Measurements from ENCODE around the gene FRMD6. TPM values are rescaled to one million over a fixed set of nuclear protein-coding genes. Genes with fewer than 3 reads are reported as not detected.

FRMD6 gene
- polyA plus RNA-seq, 1 experiment = 507 TPM

DNA sequence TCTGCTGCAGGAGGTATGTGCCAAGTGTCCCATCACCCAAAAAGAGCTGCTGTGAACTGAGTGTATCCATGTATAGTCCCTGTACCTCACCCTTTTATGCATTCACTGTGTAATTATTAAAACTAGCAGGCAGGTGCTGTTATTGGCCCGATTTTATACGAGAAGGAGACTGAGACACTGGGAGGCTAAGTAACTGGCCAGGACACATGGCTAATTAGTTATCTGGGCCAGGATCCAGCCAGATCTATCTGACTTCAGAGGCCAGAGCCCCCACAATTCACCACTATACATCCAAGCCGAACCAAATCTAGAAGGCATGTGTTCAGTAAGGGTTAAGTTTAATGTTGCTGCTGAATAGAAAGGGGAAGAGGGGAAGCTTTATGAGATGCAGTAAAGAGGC lies 73.4 kb downstream of the FRMD6 start:
- H3K27me3 ChIP-seq (ENCODE audit: control insufficient read depth, insufficient read depth, low read length) = no peaks in the 10 kb centered on the region
- TF ChIP-seq, protein P1, sequence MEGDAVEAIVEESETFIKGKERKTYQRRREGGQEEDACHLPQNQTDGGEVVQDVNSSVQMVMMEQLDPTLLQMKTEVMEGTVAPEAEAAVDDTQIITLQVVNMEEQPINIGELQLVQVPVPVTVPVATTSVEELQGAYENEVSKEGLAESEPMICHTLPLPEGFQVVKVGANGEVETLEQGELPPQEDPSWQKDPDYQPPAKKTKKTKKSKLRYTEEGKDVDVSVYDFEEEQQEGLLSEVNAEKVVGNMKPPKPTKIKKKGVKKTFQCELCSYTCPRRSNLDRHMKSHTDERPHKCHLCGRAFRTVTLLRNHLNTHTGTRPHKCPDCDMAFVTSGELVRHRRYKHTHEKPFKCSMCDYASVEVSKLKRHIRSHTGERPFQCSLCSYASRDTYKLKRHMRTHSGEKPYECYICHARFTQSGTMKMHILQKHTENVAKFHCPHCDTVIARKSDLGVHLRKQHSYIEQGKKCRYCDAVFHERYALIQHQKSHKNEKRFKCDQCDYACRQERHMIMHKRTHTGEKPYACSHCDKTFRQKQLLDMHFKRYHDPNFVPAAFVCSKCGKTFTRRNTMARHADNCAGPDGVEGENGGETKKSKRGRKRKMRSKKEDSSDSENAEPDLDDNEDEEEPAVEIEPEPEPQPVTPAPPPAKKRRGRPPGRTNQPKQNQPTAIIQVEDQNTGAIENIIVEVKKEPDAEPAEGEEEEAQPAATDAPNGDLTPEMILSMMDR (IDR thresholded peaks at IDR 0.05; ENCODE audit: insufficient read depth, low read depth, low read length) = no peak
- CTCF ChIA-PET = no interaction called here
- POLR2A ChIA-PET = no interaction called here
- no peak overlapping the region for H3K4me3 ChIP-seq (ENCODE audit: low read depth, low read length)
- peaks cover 49% of the 10 kb centered on the region for H3K36me3 ChIP-seq (ENCODE audit: control insufficient read depth, insufficient read depth, low read length)
- DNase-seq (ENCODE audit: low read depth) = no peak

DNA sequence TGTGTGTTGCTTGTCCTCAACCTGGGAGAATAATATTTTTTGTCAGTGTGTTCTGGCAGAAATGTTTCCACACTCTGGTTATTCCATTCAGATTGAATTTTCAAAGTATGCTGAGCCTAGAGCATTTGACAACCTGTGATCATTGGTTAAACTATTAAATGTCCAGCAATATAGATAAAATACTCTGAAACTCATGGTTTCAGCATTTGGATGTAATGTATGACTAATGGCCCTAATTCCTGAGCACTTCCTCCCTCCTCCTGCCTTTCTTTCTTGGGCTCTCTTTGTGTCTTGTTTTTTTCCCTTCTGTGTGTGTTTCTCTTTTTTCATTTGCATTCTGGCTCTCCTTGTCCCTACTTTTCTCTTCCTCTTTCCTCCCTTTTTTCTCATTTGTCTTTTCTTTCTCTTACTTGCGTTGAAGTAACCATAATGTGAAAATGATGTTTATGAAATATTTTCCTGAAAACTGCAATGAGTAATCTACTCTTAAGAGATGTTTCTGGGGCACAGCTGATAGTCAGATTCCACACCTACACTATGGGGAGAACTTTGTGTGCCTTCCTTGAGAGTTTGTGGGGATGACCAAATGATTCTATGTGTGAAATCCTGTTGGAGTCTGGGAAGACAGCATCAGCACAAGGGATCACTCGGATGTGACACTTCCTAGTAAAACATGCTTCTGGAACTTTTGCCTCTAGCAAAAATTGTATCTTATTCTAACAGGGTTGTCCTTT lies 74.6 kb downstream of the FRMD6 start:
- TF ChIP-seq, protein P1 (IDR thresholded peaks at IDR 0.05; ENCODE audit: insufficient read depth, low read depth, low read length) = no peak
- Histone ChIP-seq H3K27me3 (ENCODE audit: control insufficient read depth, insufficient read depth, low read length) (no peaks in the 10 kb centered on the region), H3K36me3 (ENCODE audit: control insufficient read depth, insufficient read depth, low read length) (peaks cover 41% of the 10 kb centered on the region), H3K4me3 (ENCODE audit: low read depth, low read length) (no peak overlapping the region)
- ChIA-PET POLR2A (no interaction called here), CTCF (no interaction called here)
- no peak for DNase-seq (ENCODE audit: low read depth)

DNA sequence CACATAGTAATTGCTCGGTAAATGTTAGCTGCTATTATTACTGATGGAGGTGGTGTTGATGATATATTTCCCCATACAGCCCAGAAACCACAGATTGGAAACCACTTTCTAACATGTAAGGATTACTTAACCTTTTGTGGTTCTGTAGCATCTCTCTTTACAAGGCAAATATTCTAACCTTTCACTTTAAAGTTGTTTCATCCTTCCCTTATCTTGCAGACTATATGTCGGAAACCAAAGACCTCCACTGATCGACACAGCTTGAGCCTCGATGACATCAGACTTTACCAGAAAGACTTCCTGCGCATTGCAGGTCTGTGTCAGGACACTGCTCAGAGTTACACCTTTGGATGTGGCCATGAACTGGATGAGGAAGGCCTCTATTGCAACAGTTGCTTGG lies 75.8 kb downstream of the FRMD6 start:
- Histone ChIP-seq H3K4me3 (ENCODE audit: low read depth, low read length) (no peak overlapping the region), H3K36me3 (ENCODE audit: control insufficient read depth, insufficient read depth, low read length) (peaks cover 37% of the 10 kb centered on the region), H3K27me3 (ENCODE audit: control insufficient read depth, insufficient read depth, low read length) (no peaks in the 10 kb centered on the region)
- CTCF ChIA-PET = no interaction called here
- TF ChIP-seq, protein P1 (IDR thresholded peaks at IDR 0.05; ENCODE audit: insufficient read depth, low read depth, low read length) = no peak
- DNase-seq (ENCODE audit: low read depth) = no peak
- POLR2A ChIA-PET = no interaction called here

DNA sequence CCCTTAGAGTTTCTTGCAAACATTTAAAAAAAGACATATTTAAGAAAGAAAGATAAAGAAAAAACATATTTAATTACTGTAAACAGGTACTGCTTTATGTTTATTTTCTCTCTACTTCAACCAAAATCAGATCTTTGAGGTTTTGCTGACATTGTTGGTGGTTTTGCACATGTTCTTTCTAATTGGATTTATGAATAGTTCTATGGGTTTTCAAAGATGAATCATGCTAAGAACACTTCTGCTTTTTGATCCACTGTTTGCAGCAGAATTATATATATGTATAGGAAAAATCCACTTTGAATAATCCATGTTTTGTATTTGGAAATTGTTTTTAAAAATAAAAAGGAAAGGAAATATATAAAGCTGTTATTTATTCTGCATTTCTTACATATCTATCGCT lies 78.4 kb downstream of the FRMD6 start:
- TF ChIP-seq, protein P1 (IDR thresholded peaks at IDR 0.05; ENCODE audit: insufficient read depth, low read depth, low read length) = no peak
- POLR2A ChIA-PET = no interaction called here
- Histone ChIP-seq H3K36me3 (ENCODE audit: control insufficient read depth, insufficient read depth, low read length) (peaks cover 23% of the 10 kb centered on the region), H3K27me3 (ENCODE audit: control insufficient read depth, insufficient read depth, low read length) (no peaks in the 10 kb centered on the region), H3K4me3 (ENCODE audit: low read depth, low read length) (no peak overlapping the region)
- DNase-seq (ENCODE audit: low read depth) = no peak
- CTCF ChIA-PET = no interaction called here

DNA sequence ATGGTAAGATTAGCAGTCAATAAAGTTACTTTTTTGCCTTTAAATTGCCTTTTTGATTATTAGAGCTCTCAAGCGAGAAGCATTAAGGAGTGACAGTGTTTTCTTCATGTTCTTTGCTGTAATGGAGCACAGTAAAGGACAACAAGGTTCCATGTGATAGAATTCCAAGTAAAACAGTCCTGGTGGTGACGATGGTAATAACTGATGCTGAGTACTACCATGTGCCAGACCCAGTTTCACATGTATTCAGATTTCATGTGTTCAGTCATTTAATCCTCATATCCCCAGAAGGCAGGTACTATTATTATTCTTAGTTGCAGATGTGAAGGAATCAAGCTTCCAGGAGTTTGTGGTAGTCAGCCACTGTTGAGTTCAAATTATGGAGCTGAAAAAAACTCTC lies 79.0 kb downstream of the FRMD6 start:
- Histone ChIP-seq H3K4me3 (ENCODE audit: low read depth, low read length) (no peak overlapping the region), H3K36me3 (ENCODE audit: control insufficient read depth, insufficient read depth, low read length) (peaks cover 20% of the 10 kb centered on the region), H3K27me3 (ENCODE audit: control insufficient read depth, insufficient read depth, low read length) (no peaks in the 10 kb centered on the region)
- no peak for DNase-seq (ENCODE audit: low read depth)
- TF ChIP-seq, protein P1 (IDR thresholded peaks at IDR 0.05; ENCODE audit: insufficient read depth, low read depth, low read length) = no peak
- ChIA-PET POLR2A (interaction anchor here (0.6 kb wide), 1 partner anchor 29 kb away, joined by 3 read pairs; no protein-coding TSS in a partner anchor), CTCF (no interaction called here)
